Epithelial cell of proximal tubule (primary cell): Measurements from ENCODE around the gene TMEM120B. TPM values are rescaled to one million over a fixed set of nuclear protein-coding genes. Genes with fewer than 3 reads are reported as not detected.

Experiments
- DNase-seq: peaks from one replicate; pipeline ENCODE4 v3.0.0-alpha.2; 2011; ENCODE audit warnings: low read depth
- H3K4me3 ChIP-seq: 2 replicates; pipeline ENCODE4 v1.5.1; 2011; ENCODE audit warnings: low read depth, mild to moderate bottlenecking, low read length
- CTCF ChIP-seq: conservative IDR thresholded peaks from 2 replicates; pipeline ENCODE4 v1.5.1; 2012; ENCODE audit warnings: low read depth, mild to moderate bottlenecking, low read length
- total RNA-seq: library from RNA; depleted of rRNA; stranded (reverse); fragments of >200 nt; gene quantifications from 2 replicates; pipeline ENCODE4 v1.2.3, GENCODE V29; 2015

Gene TMEM120B
- total RNA-seq, 1 donor from 2014 or later, result 5.5 TPM

- peak overlapping the region; percentile 65 for H3K4me3 ChIP-seq
- no peak for DNase-seq
- no peak for TF ChIP-seq CTCF
Measured at GRCh38 chr12:121797937-121798786, 85.6 kb downstream of the TMEM120B start.

GRCh38 chr12:121798787-121799155 is 86.2 kb downstream of the TMEM120B start:
- peak overlapping the region; percentile 65 for H3K4me3 ChIP-seq
- TF ChIP-seq CTCF, result no peak

GRCh38 chr12:121799156-121799841 is 86.7 kb downstream of the TMEM120B start:
- no peak for DNase-seq

More at GRCh38 chr12:121798787-121799155, 86.2 kb downstream of the TMEM120B start:
- DNase-seq, result no peak

GRCh38 chr12:121799842-121800693 is 87.5 kb downstream of the TMEM120B start:
- TF ChIP-seq CTCF, result no peak
- H3K4me3 ChIP-seq, result peak overlapping the region; percentile 65

More at GRCh38 chr12:121799156-121799841, 86.7 kb downstream of the TMEM120B start:
- peak overlapping the region; percentile 65 for H3K4me3 ChIP-seq
- TF ChIP-seq CTCF, result no peak

GRCh38 chr12:121800694-121801594 is 88.4 kb downstream of the TMEM120B start:
- TF ChIP-seq CTCF, result no peak
- no peak for DNase-seq
- H3K4me3 ChIP-seq, result peak overlapping the region; percentile 70

More at GRCh38 chr12:121799842-121800693, 87.5 kb downstream of the TMEM120B start:
- DNase-seq, result no peak
